ENCODE results near the gene TTC38.

TTC38 gene

DNA sequence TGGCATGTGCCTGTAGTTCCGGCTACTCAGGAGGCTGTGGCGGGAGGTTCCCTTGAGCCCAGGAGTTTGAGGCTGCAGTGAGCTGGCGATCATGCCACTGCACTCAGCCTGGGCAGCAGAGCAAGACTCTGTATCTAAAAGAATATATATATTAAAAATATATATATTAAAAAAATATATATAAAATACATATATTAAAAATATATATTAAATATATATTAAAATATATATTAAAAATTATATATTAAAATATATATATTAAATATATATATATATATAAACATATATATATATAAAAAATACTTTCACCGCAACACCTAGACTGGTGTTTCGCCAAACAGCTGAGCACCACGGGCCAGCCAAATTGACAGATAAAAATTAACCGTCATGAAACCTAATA is 8.8 kb downstream of the TTC38 start:
- Histone ChIP-seq H4K12ac (ENCODE audit: low read depth, low read length) (no peak overlapping the region), H4K91ac (ENCODE audit: low read depth, low read length) (no peak overlapping the region), H3K9me3 (ENCODE audit: insufficient read depth, low read depth, low read length) (no peaks in the 10 kb centered on the region), H3K79me2 (ENCODE audit: control insufficient read depth, insufficient read depth, low read length, poor library complexity) (no peaks in the 10 kb centered on the region), H4K8ac (ENCODE audit: low read depth, low read length) (no peak overlapping the region), H3K4me1 (ENCODE audit: control insufficient read depth in 1 of 2, insufficient read depth in 2 of 2, low read length in 2 of 2) (no peaks in the 10 kb centered on the region), H3K4ac (ENCODE audit: low read depth, low read length) (no peak overlapping the region), H2BK5ac (ENCODE audit: low read depth, low read length, poor library complexity) (no peak overlapping the region), H2AFZ (ENCODE audit: insufficient read depth, low read length, poor library complexity) (no peak overlapping the region), H3K27ac (ENCODE audit: low read depth, low read length) (no peak overlapping the region), H3K9ac (ENCODE audit: low read length) (no peak overlapping the region), H3K4me3 (ENCODE audit: low read depth, low read length) (no peak overlapping the region), H3K27me3 (ENCODE audit: insufficient read depth, low read length) (no peaks in the 10 kb centered on the region), H3K4me2 (ENCODE audit: low read length) (no peak overlapping the region), H3K79me1 (ENCODE audit: low read length) (no peaks in the 10 kb centered on the region), H2BK120ac (ENCODE audit: insufficient read depth, low read length, poor library complexity) (no peak overlapping the region), H3K14ac (ENCODE audit: low read length) (no peak overlapping the region), H2AK5ac (ENCODE audit: low read length) (no peak overlapping the region), H2BK12ac (ENCODE audit: low read length) (no peak overlapping the region), H3K18ac (ENCODE audit: low read length) (no peak overlapping the region), H3K36me3 (ENCODE audit: control insufficient read depth in 1 of 2, insufficient read depth in 2 of 2, low read length in 2 of 2) (peaks cover 50 to 65% of the 10 kb centered on the region in 2 experiments), H3K23ac (ENCODE audit: low read length) (no peak overlapping the region)
- DNase-seq, result no peak
- no CpG with 5 or more reads among the region's 7 CpGs for WGBS (ENCODE audit: extremely low coverage, insufficient coverage, insufficient read length)

DNA sequence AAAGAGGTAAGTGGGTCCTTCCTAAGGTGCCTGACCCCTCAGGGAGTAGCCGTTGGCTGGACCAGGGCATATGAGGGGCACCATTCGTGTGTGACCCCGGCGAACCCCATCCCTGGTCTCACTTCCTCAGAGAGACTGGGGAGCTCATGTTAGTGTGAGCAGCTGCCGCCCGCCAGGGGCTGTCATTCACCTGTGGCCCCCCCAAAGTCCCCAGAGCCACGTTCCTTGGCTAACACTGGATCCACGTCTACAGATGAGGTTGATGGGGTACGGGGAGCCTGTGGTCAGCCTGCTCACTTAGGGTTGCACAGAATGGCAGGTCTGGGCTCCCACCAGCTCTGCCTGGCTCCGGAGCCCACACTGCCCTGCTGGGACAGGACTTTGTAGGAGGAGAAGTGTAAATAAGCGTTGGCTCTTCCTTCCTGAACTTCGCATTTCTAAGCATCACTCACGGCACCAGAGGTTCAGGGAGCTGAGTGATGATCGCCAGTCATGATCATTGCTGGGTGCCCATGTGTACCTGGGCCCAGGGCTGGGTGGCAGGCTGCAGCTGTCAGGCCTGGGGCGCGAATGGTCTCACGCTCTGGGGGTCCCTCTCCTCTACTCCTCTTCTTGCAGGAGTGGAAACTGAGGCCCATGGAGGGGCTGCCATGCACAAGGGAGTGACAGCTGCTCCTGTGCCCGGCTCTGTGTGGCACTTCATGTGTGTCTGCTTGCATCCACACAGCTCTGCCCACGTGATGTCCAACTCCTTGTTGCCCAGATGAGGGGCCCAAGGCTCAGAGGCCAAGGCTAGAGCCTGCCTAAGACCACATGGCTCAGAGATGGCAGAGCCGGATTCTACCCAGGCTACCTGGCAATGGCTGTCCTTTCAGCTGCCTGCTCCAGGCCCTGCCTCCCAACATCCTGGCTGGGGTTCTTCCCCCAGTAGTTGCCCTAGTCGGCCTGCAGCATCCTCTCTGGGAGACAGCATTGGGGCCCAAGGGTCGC is 11.1 kb downstream of the TTC38 start:
- Histone ChIP-seq H2AK5ac (ENCODE audit: low read length) (no peak overlapping the region), H3K79me1 (ENCODE audit: low read length) (no peaks in the 10 kb centered on the region), H4K8ac (ENCODE audit: low read depth, low read length) (no peak overlapping the region), H2BK12ac (ENCODE audit: low read length) (no peak overlapping the region), H4K91ac (ENCODE audit: low read depth, low read length) (no peak overlapping the region), H3K9me3 (ENCODE audit: insufficient read depth, low read depth, low read length) (no peaks in the 10 kb centered on the region), H3K27ac (ENCODE audit: low read depth, low read length) (no peak overlapping the region), H2BK5ac (ENCODE audit: low read depth, low read length, poor library complexity) (no peak overlapping the region), H2AFZ (ENCODE audit: insufficient read depth, low read length, poor library complexity) (no peak overlapping the region), H4K12ac (ENCODE audit: low read depth, low read length) (no peak overlapping the region), H3K4me2 (ENCODE audit: low read length) (no peak overlapping the region), H3K23ac (ENCODE audit: low read length) (no peak overlapping the region), H3K18ac (ENCODE audit: low read length) (no peak overlapping the region), H3K4ac (ENCODE audit: low read depth, low read length) (no peak overlapping the region), H3K79me2 (ENCODE audit: control insufficient read depth, insufficient read depth, low read length, poor library complexity) (no peaks in the 10 kb centered on the region), H3K36me3 (ENCODE audit: control insufficient read depth in 1 of 2, insufficient read depth in 2 of 2, low read length in 2 of 2) (peaks cover 48 to 64% of the 10 kb centered on the region in 2 experiments), H2BK120ac (ENCODE audit: insufficient read depth, low read length, poor library complexity) (no peak overlapping the region), H3K14ac (ENCODE audit: low read length) (no peak overlapping the region), H3K9ac (ENCODE audit: low read length) (no peak overlapping the region), H3K4me1 (ENCODE audit: control insufficient read depth in 1 of 2, insufficient read depth in 2 of 2, low read length in 2 of 2) (no peaks in the 10 kb centered on the region), H3K4me3 (ENCODE audit: low read depth, low read length) (no peak overlapping the region), H3K27me3 (ENCODE audit: insufficient read depth, low read length) (no peaks in the 10 kb centered on the region)
- DNase-seq, result no peak
- no CpG with 5 or more reads among the region's 22 CpGs for WGBS (ENCODE audit: extremely low coverage, insufficient coverage, insufficient read length)

DNA sequence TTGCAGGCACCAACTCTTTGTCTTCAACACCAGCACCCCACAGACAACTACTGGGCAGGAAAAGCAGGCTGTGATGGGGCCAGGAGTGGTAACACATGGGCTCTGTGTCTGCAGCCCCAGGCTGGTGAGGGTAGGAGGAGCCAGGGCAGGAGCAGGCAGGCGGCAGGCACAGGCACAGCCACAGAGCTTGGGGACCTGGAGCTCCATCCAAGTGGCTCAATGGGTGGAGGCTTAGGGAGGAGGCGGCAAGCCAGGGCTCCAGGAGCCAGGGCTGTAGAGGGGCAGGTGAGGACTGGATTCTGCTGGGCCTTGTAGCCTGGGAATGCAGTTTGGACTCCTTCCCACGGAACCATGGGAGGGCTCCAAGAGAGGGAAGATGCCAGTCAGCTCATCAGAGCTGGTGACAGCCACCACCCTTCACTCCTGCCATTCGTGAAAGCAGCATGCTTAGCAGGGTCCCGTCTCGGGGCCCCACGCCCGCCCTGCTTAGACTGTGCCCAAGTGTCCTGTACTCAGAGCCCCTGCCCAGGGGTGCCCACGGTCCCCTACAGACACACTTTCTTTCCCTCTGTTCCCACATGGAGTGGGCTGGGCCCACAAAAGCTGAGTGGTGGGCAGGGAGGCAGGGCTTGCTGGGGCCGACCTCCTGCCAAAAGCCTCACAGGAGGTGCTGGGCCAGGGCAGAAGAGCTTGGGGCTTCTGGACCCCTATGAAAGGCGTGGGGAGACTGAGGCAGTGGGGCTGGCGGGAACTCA is 12.4 kb downstream of the TTC38 start:
- WGBS (ENCODE audit: extremely low coverage, insufficient coverage, insufficient read length), result no CpG with 5 or more reads among the region's 12 CpGs

DNA sequence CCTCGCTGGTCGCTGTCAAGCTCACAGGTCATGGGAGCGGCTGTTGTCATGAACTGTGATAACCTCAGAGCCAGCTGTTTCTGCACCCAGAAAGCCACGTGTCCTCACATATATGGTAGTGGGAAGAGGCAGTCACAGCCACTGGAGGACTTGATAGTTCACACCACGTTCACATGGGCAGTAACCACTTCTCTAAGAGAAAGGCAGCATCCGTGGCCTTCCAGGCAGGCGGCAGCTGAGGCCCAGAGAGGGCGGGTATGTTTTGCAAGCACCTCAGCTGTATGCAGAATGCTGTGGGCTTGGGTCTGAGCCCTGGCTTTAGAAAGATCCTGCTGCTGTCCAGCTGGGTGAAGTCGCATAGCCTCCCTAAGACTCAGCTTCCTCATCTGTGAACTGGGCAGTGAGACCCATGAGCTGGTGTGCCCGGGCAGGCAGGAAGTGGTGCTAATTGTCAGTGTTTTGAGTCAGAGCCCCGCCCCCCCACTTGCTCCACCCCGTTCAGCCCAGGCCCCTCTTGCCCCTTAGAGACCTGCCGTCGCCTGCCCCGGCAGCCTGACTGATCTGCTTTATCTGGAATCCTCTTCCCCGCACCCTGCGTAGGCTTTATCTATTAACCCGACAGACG is 13.3 kb downstream of the TTC38 start:
- H2BK120ac ChIP-seq (ENCODE audit: insufficient read depth, low read length, poor library complexity), result no peak overlapping the region
- no peak overlapping the region for H3K9ac ChIP-seq (ENCODE audit: low read length)
- H3K23ac ChIP-seq (ENCODE audit: low read length), result no peak overlapping the region
- no peaks in the 10 kb centered on the region for H3K9me3 ChIP-seq (ENCODE audit: insufficient read depth, low read depth, low read length)
- no peak for DNase-seq
- no peaks in the 10 kb centered on the region for H3K79me1 ChIP-seq (ENCODE audit: low read length)
- no peak overlapping the region for H2AK5ac ChIP-seq (ENCODE audit: low read length)
- H4K12ac ChIP-seq (ENCODE audit: low read depth, low read length), result no peak overlapping the region
- no peak overlapping the region for H4K91ac ChIP-seq (ENCODE audit: low read depth, low read length)
- peaks cover 52 to 67% of the 10 kb centered on the region in 2 experiments for H3K36me3 ChIP-seq (ENCODE audit: control insufficient read depth in 1 of 2, insufficient read depth in 2 of 2, low read length in 2 of 2)
- H3K79me2 ChIP-seq (ENCODE audit: control insufficient read depth, insufficient read depth, low read length, poor library complexity), result no peaks in the 10 kb centered on the region
- WGBS (ENCODE audit: extremely low coverage, insufficient coverage, insufficient read length), result no CpG with 5 or more reads among the region's 19 CpGs
- H3K4me3 ChIP-seq (ENCODE audit: low read depth, low read length), result no peak overlapping the region
- no peak overlapping the region for H3K4me2 ChIP-seq (ENCODE audit: low read length)
- no peak overlapping the region for H3K4ac ChIP-seq (ENCODE audit: low read depth, low read length)
- H3K14ac ChIP-seq (ENCODE audit: low read length), result no peak overlapping the region
- H4K8ac ChIP-seq (ENCODE audit: low read depth, low read length), result no peak overlapping the region
- no peak overlapping the region for H3K27ac ChIP-seq (ENCODE audit: low read depth, low read length)
- H2BK12ac ChIP-seq (ENCODE audit: low read length), result no peak overlapping the region
- H3K4me1 ChIP-seq (ENCODE audit: control insufficient read depth in 1 of 2, insufficient read depth in 2 of 2, low read length in 2 of 2), result no peaks in the 10 kb centered on the region
- H2BK5ac ChIP-seq (ENCODE audit: low read depth, low read length, poor library complexity), result no peak overlapping the region
- H3K27me3 ChIP-seq (ENCODE audit: insufficient read depth, low read length), result no peaks in the 10 kb centered on the region
- no peak overlapping the region for H2AFZ ChIP-seq (ENCODE audit: insufficient read depth, low read length, poor library complexity)
- no peak overlapping the region for H3K18ac ChIP-seq (ENCODE audit: low read length)

More for the DNA sequence above, 12.4 kb downstream of the TTC38 start:
- H3K79me1 ChIP-seq (ENCODE audit: low read length), result no peaks in the 10 kb centered on the region
- H3K27ac ChIP-seq (ENCODE audit: low read depth, low read length), result no peak overlapping the region
- H4K12ac ChIP-seq (ENCODE audit: low read depth, low read length), result no peak overlapping the region
- no peaks in the 10 kb centered on the region for H3K9me3 ChIP-seq (ENCODE audit: insufficient read depth, low read depth, low read length)
- no peak overlapping the region for H4K91ac ChIP-seq (ENCODE audit: low read depth, low read length)
- H3K4ac ChIP-seq (ENCODE audit: low read depth, low read length), result no peak overlapping the region
- H2BK120ac ChIP-seq (ENCODE audit: insufficient read depth, low read length, poor library complexity), result no peak overlapping the region
- H2AFZ ChIP-seq (ENCODE audit: insufficient read depth, low read length, poor library complexity), result no peak overlapping the region
- H3K36me3 ChIP-seq (ENCODE audit: control insufficient read depth in 1 of 2, insufficient read depth in 2 of 2, low read length in 2 of 2), result peaks cover 54 to 70% of the 10 kb centered on the region in 2 experiments
- no peak for DNase-seq
- H3K23ac ChIP-seq (ENCODE audit: low read length), result no peak overlapping the region
- H4K8ac ChIP-seq (ENCODE audit: low read depth, low read length), result no peak overlapping the region
- H3K4me1 ChIP-seq (ENCODE audit: control insufficient read depth in 1 of 2, insufficient read depth in 2 of 2, low read length in 2 of 2), result no peaks in the 10 kb centered on the region
- no peak overlapping the region for H3K18ac ChIP-seq (ENCODE audit: low read length)
- no peak overlapping the region for H2AK5ac ChIP-seq (ENCODE audit: low read length)
- no peak overlapping the region for H2BK12ac ChIP-seq (ENCODE audit: low read length)
- no peak overlapping the region for H2BK5ac ChIP-seq (ENCODE audit: low read depth, low read length, poor library complexity)
- H3K9ac ChIP-seq (ENCODE audit: low read length), result no peak overlapping the region
- no peak overlapping the region for H3K14ac ChIP-seq (ENCODE audit: low read length)
- no peak overlapping the region for H3K4me3 ChIP-seq (ENCODE audit: low read depth, low read length)
- no peaks in the 10 kb centered on the region for H3K79me2 ChIP-seq (ENCODE audit: control insufficient read depth, insufficient read depth, low read length, poor library complexity)
- H3K27me3 ChIP-seq (ENCODE audit: insufficient read depth, low read length), result no peaks in the 10 kb centered on the region
- no peak overlapping the region for H3K4me2 ChIP-seq (ENCODE audit: low read length)

Measured in trophoblast cell (in vitro differentiated cells and primary cell).